HG03575 (cell line): Measurements from ENCODE around the gene ZNF12.
A peak's percentile ranks its signal among the peaks of the same experiment; 100 is the strongest.
"Not testable (repeated sequence)": the region's sequence is repeated elsewhere in the genome, so short reads cannot be mapped to it uniquely, and the experiment has no call there.

Source experiments
- ATAC-seq: cut with Tn5 transposase; IDR thresholded peaks from one replicate; pipeline ENCODE4 v1.9.1; 2021; ENCODE audit not compliant: unreplicated experiment, insufficient number of reproducible peaks, low FRiP score; ENCODE audit errors: extremely low read depth

ZNF12 gene

DNA sequence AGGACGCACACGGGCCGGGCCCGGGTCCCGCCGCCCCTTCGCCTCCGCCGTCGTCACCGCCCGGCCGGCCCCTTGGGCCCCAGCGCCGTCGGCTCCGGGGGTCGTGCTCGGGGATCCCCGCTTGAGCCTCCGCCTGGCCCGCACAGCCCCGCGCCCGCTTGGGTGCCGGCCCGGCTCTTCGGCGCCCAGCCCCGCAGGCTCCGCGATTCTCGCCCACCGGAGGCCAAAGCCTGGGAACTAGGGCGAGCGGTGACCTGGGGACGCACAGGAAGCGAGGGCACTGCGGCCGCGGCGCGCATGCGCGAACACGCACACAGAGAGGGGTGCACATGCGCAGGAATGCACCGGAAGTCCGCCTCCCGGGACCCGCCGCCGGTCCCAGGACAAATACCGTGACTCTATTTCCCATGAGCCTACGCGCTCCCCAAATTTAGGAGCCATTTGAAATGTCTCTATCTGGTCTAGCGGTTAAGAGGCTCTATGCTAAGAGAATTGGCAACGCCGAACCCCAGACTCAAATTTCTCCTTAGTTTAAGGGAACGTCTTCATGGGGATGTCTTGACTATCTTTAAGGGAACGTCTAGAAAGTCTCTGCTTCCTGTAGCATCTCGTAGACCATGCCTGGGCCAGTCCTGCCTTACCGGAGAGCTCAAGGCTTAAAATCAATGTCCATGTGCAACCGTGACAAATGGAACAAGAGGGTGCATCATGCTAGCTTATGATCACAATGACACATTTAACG lies at the start of gene ZNF12:
Gene ZNF12 (minus strand): TSS at position 282 of the 742 bp plus-strand sequence. CDS start 1,774 bp downstream, outside the sequence.
- peak; percentile 62 for ATAC-seq

- ATAC-seq = not testable (repeated sequence)
Observed at GRCh38 chr7:6753964-6754363, 47.2 kb upstream of the ZNF12 start, which contains the start of gene RSPH10B2. Gene RSPH10B2, plus strand, starts transcription at chr7:6754103. Its CDS starts 3,575 bp downstream, at chr7:6757678.

- ATAC-seq = not testable (repeated sequence)
Observed at GRCh38 chr7:6750173-6750572, 43.4 kb upstream of the ZNF12 start.

- not testable (repeated sequence) for ATAC-seq
Observed at GRCh38 chr7:6749335-6749734, 42.6 kb upstream of the ZNF12 start.

GRCh38 chr7:6744410-6745100 lies 37.8 kb upstream of the ZNF12 start:
- ATAC-seq = not testable (repeated sequence)

- not testable (repeated sequence) for ATAC-seq
Observed at GRCh38 chr7:6738415-6738814, 31.7 kb upstream of the ZNF12 start.

DNA sequence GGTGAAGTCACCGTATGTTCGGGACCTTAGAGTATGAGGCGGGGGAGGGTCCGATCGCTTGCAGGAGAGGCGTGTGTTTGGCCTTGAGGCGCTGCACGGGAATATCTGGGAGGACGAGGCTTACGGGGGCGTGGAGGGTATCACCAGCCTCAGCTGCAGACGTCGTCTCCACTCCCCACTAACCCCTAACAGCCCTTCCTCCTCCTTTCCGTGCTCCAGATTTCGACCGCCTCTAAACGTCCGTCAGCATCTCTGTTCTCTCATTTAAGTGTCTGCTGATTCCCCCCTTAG lies 23.5 kb upstream of the ZNF12 start:
- ATAC-seq = no peak

DNA sequence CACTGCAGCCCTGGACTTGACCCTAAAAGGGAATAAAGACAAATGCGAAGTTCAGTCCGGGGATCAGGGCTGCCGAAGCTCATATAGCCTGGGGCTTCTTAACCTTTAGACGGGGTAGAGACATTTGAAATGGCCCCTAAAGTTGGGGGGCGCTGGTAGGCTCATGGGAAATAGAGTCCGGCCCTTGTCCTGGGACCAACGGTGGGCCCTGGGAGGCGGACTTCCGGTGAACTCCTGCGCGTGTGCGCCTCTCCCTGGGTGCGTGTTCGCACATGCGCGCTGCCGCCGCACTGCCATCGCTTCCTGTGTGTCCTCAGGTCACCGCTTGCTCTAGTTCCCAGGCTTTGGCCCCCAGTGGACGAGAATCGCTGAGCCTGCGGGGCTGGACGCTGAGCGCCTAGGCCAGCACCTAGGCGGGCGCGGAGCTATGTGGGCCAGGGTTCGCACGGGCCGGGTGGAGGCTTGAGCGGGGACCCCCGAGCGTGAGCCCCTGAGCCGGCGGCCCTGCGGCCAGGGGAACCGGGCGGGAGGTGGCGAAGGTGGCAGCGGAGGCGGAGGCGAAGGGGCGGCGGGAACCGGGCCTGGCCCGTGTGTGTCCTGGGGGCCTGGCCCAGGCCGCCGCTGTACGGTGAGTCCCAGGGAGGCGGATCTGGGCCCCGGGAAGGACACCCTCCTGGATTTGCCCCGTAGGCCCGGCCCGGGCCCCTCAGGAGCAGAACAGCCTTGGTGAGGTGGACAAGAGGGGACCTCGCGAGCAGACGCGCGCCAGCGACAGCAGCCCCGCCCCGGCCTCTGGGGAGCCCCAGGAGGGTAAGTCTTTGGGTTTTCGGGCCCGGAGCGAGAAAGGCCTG lies 23.0 kb upstream of the ZNF12 start:
- ATAC-seq = peak; percentile 70

DNA sequence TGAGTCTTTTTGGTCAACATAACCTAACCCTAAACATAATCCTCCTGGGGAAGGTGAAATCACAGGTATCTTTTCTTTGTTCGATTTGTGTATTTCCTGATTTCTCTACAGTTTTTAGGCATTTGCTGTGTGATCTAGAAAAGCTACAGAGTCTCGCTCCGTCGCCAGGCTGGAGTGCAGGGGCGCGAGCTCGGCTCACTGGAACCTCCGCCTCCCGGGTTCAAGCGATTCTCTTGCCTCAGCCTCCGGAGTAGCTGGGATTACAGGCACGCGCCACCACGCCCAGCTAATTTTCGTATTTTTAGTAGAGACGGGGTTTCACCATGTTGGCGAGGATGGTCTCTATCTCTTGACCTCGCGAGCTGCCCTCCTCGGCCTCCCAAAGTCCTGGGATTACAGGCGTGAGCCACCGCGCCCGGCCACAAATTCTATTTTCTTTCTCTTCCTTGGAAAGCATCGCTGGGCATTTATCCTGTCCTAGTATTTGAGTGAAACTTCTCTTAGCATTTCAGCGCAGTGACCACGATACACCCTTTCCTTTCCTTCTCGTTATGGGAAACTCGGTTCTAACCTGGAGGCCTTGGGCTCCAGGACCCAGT lies 22.2 kb upstream of the ZNF12 start:
- not testable (repeated sequence) for ATAC-seq

DNA sequence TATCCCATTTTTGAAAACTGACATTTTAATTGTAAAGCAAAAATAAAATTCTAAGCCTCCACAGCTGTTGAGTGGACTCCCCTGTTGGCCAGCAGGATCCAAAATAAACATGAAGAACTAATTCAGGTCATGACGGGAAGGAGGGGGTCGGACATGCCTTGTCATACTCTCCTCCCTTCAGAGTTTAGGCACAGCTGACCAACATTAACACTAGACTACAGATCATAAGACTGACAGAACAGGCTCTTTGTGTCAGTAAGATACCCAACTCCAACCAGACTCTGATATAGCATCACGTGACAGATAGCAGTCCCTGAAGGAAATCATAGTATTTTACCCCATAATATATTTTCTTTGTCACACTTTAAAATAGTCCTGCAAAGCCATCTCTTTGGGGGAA lies 20.9 kb upstream of the ZNF12 start:
- no peak for ATAC-seq

DNA sequence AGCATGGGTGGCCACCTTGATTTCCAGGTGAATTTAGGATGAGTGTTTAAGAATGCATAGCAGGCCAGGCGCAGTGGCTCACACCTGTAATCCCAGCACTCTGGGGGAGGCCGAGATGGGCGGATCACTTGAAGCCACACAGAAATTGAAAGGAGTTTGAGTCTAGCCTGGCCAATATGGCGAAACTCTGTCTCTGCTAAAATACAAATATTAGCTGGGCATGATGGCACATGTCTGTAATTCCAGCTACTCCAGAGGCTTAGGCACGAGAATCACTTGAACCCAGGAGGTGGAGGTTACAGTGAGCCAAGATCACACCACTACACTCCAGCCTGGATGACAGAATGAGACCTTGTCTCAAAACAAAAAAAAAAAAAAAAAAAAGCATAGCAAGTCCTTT lies 19.6 kb upstream of the ZNF12 start:
- ATAC-seq = not testable (repeated sequence)

- peak; percentile 57 for ATAC-seq
Observed at GRCh38 chr7:6725003-6725402, 18.3 kb upstream of the ZNF12 start.

- not testable (repeated sequence) for ATAC-seq
Observed at GRCh38 chr7:6724351-6724750, 17.6 kb upstream of the ZNF12 start.

DNA sequence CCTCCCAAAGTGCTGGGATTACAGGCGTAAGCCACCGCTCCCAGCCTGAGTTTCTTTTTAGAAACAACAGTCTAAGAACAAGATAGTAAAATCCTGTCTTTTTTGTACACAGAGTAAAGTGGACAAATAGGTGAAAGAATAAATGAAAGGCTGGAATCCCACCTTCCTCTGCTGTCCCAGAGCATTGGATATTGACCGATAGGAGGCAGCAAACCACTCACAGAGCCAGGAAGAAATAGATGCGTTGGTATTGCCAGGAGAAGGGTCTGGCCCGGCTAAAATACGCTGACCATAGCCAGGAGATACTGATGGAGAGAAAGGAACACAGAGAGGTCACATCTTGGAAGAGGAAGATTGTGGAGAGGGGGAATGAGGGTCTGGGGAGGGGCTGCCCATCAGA lies 11.4 kb upstream of the ZNF12 start:
- ATAC-seq = no peak

- not testable (repeated sequence) for ATAC-seq
Observed at GRCh38 chr7:6715898-6716297, 9.2 kb upstream of the ZNF12 start.

DNA sequence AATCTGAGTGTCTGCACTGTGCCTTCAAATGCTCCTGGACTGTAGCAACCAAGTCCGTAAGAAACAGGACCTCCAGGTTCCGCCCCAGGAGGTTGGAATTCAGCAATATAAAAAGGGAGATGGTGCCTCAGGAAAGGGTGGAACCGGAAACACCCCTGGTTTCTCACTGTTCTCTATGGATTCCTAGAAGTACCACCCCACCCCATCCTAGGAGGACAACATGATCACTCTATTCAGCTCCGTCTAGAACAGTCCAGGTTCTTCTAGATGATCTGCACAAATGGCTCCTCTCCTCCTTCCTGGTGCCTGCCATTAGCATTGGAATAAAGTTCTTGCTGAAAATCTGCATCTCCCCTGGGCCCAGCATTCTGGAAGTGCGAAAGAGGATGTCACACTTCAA lies 7.6 kb upstream of the ZNF12 start:
- ATAC-seq = no peak

DNA sequence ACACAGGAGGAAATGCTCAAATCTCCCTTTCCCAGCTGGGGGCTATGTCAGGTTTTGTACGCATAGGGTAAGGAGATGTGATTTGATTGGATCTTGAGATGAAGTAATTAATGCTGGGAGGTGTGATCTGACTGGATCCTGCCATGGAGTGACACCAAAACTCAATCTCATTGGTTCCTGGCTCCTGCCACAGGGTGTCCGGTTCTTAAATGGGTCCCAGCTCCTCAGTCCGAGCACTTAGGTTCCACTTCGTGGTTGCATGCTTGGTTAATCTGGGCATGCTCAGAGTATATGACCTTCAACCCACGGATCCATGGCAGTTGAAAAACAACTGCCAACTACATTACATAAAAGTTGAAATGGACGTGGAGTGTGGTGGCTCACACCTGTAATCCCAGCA lies 3.1 kb upstream of the ZNF12 start:
- ATAC-seq = no peak

DNA sequence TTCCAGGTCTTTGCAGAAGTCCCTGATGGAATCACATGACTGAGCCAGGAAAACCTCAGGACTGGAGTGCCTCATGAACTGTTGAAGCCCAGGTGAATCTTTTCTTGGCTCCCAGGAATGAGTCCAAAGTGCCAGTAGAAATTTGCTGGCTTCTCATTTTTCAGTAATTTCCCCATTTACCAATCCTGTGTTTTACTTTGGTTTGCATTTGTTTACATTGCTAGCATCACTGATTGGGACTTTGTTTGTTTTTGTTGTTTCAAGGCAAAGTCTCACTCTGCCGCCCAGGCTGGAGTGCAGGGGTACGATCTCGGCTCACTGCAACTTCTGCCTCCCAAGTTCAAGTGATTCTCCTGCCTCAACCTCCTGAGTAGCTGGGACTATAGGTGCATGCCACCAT lies 1.6 kb upstream of the ZNF12 start:
- no peak for ATAC-seq

DNA sequence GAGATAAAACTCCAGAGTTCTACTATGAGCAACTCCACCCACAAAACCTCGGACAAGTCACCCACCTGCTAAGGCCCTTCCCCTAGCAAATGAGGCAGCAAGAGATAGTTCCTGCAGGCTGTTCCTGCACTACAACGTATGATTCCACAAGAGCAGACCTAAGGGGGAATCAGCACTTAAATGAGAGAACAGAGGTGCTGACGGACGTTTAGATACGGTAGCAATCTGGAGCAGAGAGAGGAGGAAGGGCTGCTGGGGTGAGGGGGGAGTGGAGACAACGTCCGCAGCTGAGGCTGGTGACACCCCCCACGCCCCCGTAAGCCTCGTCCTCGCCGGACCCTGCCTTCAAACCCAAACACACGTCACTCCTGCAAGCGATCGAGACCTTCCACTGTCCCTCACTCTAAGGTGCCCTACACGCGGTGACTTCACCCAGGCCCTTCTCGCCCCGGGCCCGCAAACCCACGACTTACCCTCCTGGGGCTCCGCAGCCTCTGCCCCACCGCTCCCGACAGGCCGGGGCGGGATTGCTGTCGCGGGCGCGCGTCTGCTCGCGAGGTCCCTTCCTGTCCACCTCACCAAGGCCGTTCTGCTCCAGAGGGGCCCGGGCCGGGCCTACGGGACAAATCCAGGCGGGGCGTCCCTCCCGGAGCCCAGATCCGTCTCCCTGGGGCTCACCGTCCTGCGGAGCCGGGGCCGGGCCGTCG lies 635 bp downstream of the ZNF12 start:
- no peak for ATAC-seq
